GM12891 (cell line): ENCODE results near the gene NRXN3.

Experiments used
- POLR2A ChIP-seq: IDR thresholded peaks from 2 replicates; pipeline ENCODE4 v1.6.1; 2011; ENCODE audit warnings: low read depth, low read length, control low read depth
- POLR2AphosphoS5 ChIP-seq: IDR thresholded peaks from 2 replicates; pipeline ENCODE4 v1.6.1; 2011; ENCODE audit warnings: low read depth, low read length, control low read depth
- POU2F2 ChIP-seq: IDR thresholded peaks from 2 replicates; pipeline ENCODE4 v1.6.1; 2011; ENCODE audit warnings: low read depth, mild to moderate bottlenecking, control low read depth, low read length, moderate library complexity
- SPI1 ChIP-seq: IDR thresholded peaks from 2 replicates; pipeline ENCODE4 v1.6.1; 2011; ENCODE audit warnings: low read depth, low read length, control low read depth

- no peak for TF ChIP-seq POLR2A
- no peak for TF ChIP-seq POLR2AphosphoS5
- TF ChIP-seq POU2F2, result no peak
- TF ChIP-seq SPI1, result no peak
Measured at GRCh38 chr14:78885884-78886283, 715.7 kb downstream of the NRXN3 start.
